SK-N-SH (cell line): ENCODE data around the gene TMEM98. TPM values are rescaled to one million over a fixed set of nuclear protein-coding genes. Genes with fewer than 3 reads are reported as not detected.

Source experiments
- CTCF ChIA-PET: fragments of 300-600, 350-600 bp; formaldehyde crosslinking; extraction: SDS; loops from one replicate; lab custom pipeline; 2021; lab: Yijun Ruan, JAX
- POLR2A ChIA-PET: fragments of 350-600 bp; sonication (Branson Sonifier 250); formaldehyde crosslinking; extraction: SDS; loops from one replicate; lab custom pipeline; 2020; ENCODE audit warnings: antibody characterized with exemption, inconsistent platforms; lab: Yijun Ruan, JAX
- DNase-seq: peaks from one replicate; pipeline ENCODE4 v3.0.0; 2012
- H2AFZ ChIP-seq: fragments of 200-600 bp; sonication (generic); 2 replicates; pipeline ENCODE4 v1.8.1; 2016; ENCODE audit warnings: antibody characterized with exemption, mild to moderate bottlenecking, low read depth
- H3F3A ChIP-seq: fragments of 200-600 bp; sonication (generic); replicated peaks from 2 replicates; pipeline ENCODE3; 2016; ENCODE audit warnings: antibody characterized with exemption, mild to moderate bottlenecking; ENCODE audit not compliant: insufficient read depth
- H3K27ac ChIP-seq, 2 experiments: fragments of 200-500 bp in 1 of 2; fragments of 200-600 bp in 1 of 2; sonication (Bioruptor generic) in 1 of 2; sonication (generic), shearing (Covaris generic) in 1 of 2; 2 replicates each; pipeline versions ENCODE4 v1.5.1 to v1.6.1; 2014 to 2016; ENCODE audit warnings: low read depth in 2 of 2, inconsistent platforms in 1 of 2, low read length in 1 of 2, mild to moderate bottlenecking in 1 of 2, mixed read lengths in 1 of 2
- H3K27me3 ChIP-seq: fragments of 200-600 bp; sonication (generic), shearing (Covaris generic); 2 replicates; pipeline ENCODE4 v1.6.1; 2016; ENCODE audit warnings: mixed run types; ENCODE audit not compliant: insufficient read depth
- H3K36me3 ChIP-seq, 2 experiments: fragments of 200-500 bp in 1 of 2; fragments of 200-600 bp in 1 of 2; sonication (Bioruptor generic) in 1 of 2; sonication (generic) in 1 of 2; replicated peaks in 1 of 2; 2 replicates each; pipeline versions ENCODE3 to v1.5.1; 2014 to 2016; ENCODE audit warnings: low read length in 1 of 2, mild to moderate bottlenecking in 1 of 2; ENCODE audit not compliant: insufficient read depth in 2 of 2, control insufficient read depth in 1 of 2
- H3K4me1 ChIP-seq, 2 experiments: fragments of 200-500 bp in 1 of 2; fragments of 200-600 bp in 1 of 2; sonication (Bioruptor generic) in 1 of 2; sonication (generic), shearing (Covaris generic) in 1 of 2; 2 replicates each; pipeline versions ENCODE4 v1.5.1 to v1.6.1; 2014 to 2016; ENCODE audit warnings: low read depth in 1 of 2, low read length in 1 of 2, mixed run types in 1 of 2; ENCODE audit not compliant: insufficient read depth in 2 of 2, control insufficient read depth in 1 of 2
- H3K4me2 ChIP-seq: fragments of 200-600 bp; sonication (generic), shearing (Covaris generic); 2 replicates; pipeline ENCODE4 v1.6.1; 2017; ENCODE audit warnings: mixed run types
- H3K4me3 ChIP-seq, 2 experiments: fragments of 200-500 bp in 1 of 2; fragments of 200-600 bp in 1 of 2; sonication (Bioruptor generic) in 1 of 2; sonication (generic), shearing (Covaris generic) in 1 of 2; 2 replicates each; pipeline versions ENCODE4 v1.5.1 to v1.8.1; 2014 to 2016; ENCODE audit warnings: low read depth in 2 of 2, inconsistent platforms in 1 of 2, low read length in 1 of 2, mild to moderate bottlenecking in 1 of 2, mixed read lengths in 1 of 2, moderate library complexity in 1 of 2
- H3K79me2 ChIP-seq: fragments of 200-600 bp; sonication (generic); 2 replicates; pipeline ENCODE4 v1.8.1; 2017; ENCODE audit warnings: mild to moderate bottlenecking; ENCODE audit not compliant: insufficient read depth
- H3K9ac ChIP-seq: fragments of 200-600 bp; sonication (generic); 2 replicates; pipeline ENCODE4 v1.6.1; 2017; ENCODE audit warnings: mixed run types
- H3K9me2 ChIP-seq: fragments of 200-600 bp; sonication (generic); 2 replicates; pipeline ENCODE4 v1.6.1; 2017; ENCODE audit warnings: mixed run types
- H3K9me3 ChIP-seq: fragments of 200-600 bp; sonication (generic); 2 replicates; pipeline ENCODE4 v1.6.1; 2017; ENCODE audit warnings: mixed run types, mild to moderate bottlenecking, moderate library complexity
- H4K20me1 ChIP-seq: fragments of 200-600 bp; sonication (generic); 2 replicates; pipeline ENCODE4 v1.6.1; 2017; ENCODE audit warnings: mild to moderate bottlenecking, mixed run types; ENCODE audit not compliant: insufficient read depth
- CHD2 ChIP-seq: fragments of 150-350 bp; IDR thresholded peaks from 2 replicates; pipeline ENCODE4 v1.6.1; 2018; ENCODE audit warnings: low read length; ENCODE audit not compliant: partially characterized antibody
- EP300 ChIP-seq, 2 experiments: IDR thresholded peaks; 2 replicates each; pipeline versions ENCODE4 v1.4.0 to v1.6.1; 2012; ENCODE audit warnings: borderline replicate concordance in 1 of 2, low read depth in 1 of 2, low read length in 1 of 2
- EZH2phosphoT487 ChIP-seq: fragments of 200-600 bp; sonication (generic); IDR thresholded peaks from 2 replicates; pipeline ENCODE4 v1.6.1; 2017; ENCODE audit warnings: low read depth, mixed run types, mild to moderate bottlenecking, antibody characterized with exemption, moderate library complexity, borderline replicate concordance
- FOSL2 ChIP-seq: IDR thresholded peaks from 2 replicates; pipeline ENCODE4 v1.4.0; 2012; ENCODE audit warnings: low read depth, mild to moderate bottlenecking, moderate library complexity, borderline replicate concordance
- FOXJ3 ChIP-seq: sonication (generic); formaldehyde crosslinking; IDR thresholded peaks from 2 replicates; pipeline ENCODE4 v1.5.1; 2020; ENCODE audit warnings: mild to moderate bottlenecking, missing genetic modification reagents
- FOXM1 ChIP-seq: IDR thresholded peaks from 2 replicates; pipeline ENCODE4 v1.4.0; 2012; ENCODE audit warnings: low read depth, mild to moderate bottlenecking
- GABPA ChIP-seq: IDR thresholded peaks from 2 replicates; pipeline ENCODE4 v1.4.0; 2012; ENCODE audit warnings: low read depth, mild to moderate bottlenecking
- JUND ChIP-seq: IDR thresholded peaks from 2 replicates; pipeline ENCODE4 v1.4.0; 2012
- MAX ChIP-seq: IDR thresholded peaks from 2 replicates; pipeline ENCODE4 v1.4.0; 2012; ENCODE audit warnings: low read depth
- MXI1 ChIP-seq: IDR thresholded peaks from 2 replicates; pipeline ENCODE4 v1.6.1; 2012; ENCODE audit warnings: mild to moderate bottlenecking, low read depth, low read length, improper control_type of control experiment
- NRF1 ChIP-seq: IDR thresholded peaks from 2 replicates; pipeline ENCODE4 v1.6.1; 2012; ENCODE audit warnings: low read depth, mild to moderate bottlenecking, low read length
- PBX3 ChIP-seq: IDR thresholded peaks from 2 replicates; pipeline ENCODE4; 2012
- POLR2AphosphoS5 ChIP-seq: IDR thresholded peaks from 2 replicates; pipeline ENCODE4 v1.6.1; 2012; ENCODE audit warnings: low read depth, low read length
- RAD21 ChIP-seq: IDR thresholded peaks from 2 replicates; pipeline ENCODE4 v1.6.1; 2012; ENCODE audit warnings: mild to moderate bottlenecking, low read length
- RCOR1 ChIP-seq: fragments of 150-350 bp; IDR thresholded peaks from 2 replicates; pipeline ENCODE4 v1.6.1; 2017; ENCODE audit warnings: antibody characterized with exemption, low read length
- SIN3A ChIP-seq: IDR thresholded peaks from 2 replicates; pipeline ENCODE4 v1.6.1; 2012; ENCODE audit warnings: low read depth, mild to moderate bottlenecking, low read length, moderate library complexity, borderline replicate concordance
- USF1 ChIP-seq: IDR thresholded peaks from 2 replicates; pipeline ENCODE4 v1.4.0; 2012; ENCODE audit warnings: low read depth, borderline replicate concordance
- USF2 ChIP-seq: fragments of 150-350 bp; IDR thresholded peaks from 2 replicates; pipeline ENCODE4 v1.6.1; 2017; ENCODE audit warnings: antibody characterized with exemption, low read length, low read depth, borderline replicate concordance
- WGBS: methylation state at CpG from one replicate; pipeline ENCODE4 v1.1.6; 2017; ENCODE audit warnings: low lambda C conversion rate; 5-methylcytosine and 5-hydroxymethylcytosine counted together
- polyA plus RNA-seq, 3 experiments: library from polyadenylated mRNA; depleted of rRNA; stranded (reverse); fragments of >200 nt; gene quantifications; 2 replicates each; pipeline ENCODE4 v1.2.3, GENCODE V29; 2012
- TF ChIP-seq, protein P1 (sequence below): IDR thresholded peaks from 2 replicates; pipeline ENCODE4 v1.6.1; 2012; ENCODE audit warnings: mild to moderate bottlenecking, low read depth, low read length, moderate library complexity
- TF ChIP-seq, protein P2 (sequence below): IDR thresholded peaks from 2 replicates; pipeline ENCODE4 v1.4.0; 2012; ENCODE audit warnings: low read depth, borderline replicate concordance

The TMEM98 gene
- polyA plus RNA-seq, 1 of the 3 experiments (the other 2 are of a cell fraction) = 196 TPM

GRCh38 chr17:32955155-32955554, 27.2 kb downstream of the TMEM98 start (continued):
- TF ChIP-seq POLR2AphosphoS5 (no peak), FOXJ3 (CRISPR knock-in tag) (no peak)
- TF ChIP-seq, all 33 proteins: peak for 0

GRCh38 chr17:32956240-32956970, 28.5 kb downstream of the TMEM98 start:
- Histone ChIP-seq H3K36me3 (no peaks in the 10 kb centered on the region), H3K4me2 (no peak overlapping the region), H4K20me1 (no peaks in the 10 kb centered on the region), H3K79me2 (no peaks in the 10 kb centered on the region), H3F3A (no peaks in the 10 kb centered on the region), H3K4me1 (peaks cover 0 to 5% of the 10 kb centered on the region in 2 experiments; a peak in 1 of 4 replicates), H3K9me2 (no peaks in the 10 kb centered on the region), H3K9ac (no peak overlapping the region), H3K27ac (no peak overlapping the region), H3K27me3 (no peaks in the 10 kb centered on the region; the same call in 1 of the 2 replicates), H2AFZ (no peak overlapping the region)
- 56% methylated on average over 5 of the region's 5 CpGs for WGBS
- DNase-seq = no peak
- ChIA-PET POLR2A (no interaction called here), CTCF (interaction anchor here (0.6 to 2.9 kb wide), 5 partner anchors 15 to 79 kb away, joined by 3 to 13 read pairs (median 5); partner anchors contain the start of gene MYO1D)
- no peak for TF ChIP-seq USF2
- TF ChIP-seq EP300 (IDR thresholded peaks at IDR 0.05; ENCODE audit: borderline replicate concordance in 1 of 2, low read depth in 1 of 2, low read length in 1 of 2) = no peak
- TF ChIP-seq FOXM1 = no peak
- TF ChIP-seq, protein P1, sequence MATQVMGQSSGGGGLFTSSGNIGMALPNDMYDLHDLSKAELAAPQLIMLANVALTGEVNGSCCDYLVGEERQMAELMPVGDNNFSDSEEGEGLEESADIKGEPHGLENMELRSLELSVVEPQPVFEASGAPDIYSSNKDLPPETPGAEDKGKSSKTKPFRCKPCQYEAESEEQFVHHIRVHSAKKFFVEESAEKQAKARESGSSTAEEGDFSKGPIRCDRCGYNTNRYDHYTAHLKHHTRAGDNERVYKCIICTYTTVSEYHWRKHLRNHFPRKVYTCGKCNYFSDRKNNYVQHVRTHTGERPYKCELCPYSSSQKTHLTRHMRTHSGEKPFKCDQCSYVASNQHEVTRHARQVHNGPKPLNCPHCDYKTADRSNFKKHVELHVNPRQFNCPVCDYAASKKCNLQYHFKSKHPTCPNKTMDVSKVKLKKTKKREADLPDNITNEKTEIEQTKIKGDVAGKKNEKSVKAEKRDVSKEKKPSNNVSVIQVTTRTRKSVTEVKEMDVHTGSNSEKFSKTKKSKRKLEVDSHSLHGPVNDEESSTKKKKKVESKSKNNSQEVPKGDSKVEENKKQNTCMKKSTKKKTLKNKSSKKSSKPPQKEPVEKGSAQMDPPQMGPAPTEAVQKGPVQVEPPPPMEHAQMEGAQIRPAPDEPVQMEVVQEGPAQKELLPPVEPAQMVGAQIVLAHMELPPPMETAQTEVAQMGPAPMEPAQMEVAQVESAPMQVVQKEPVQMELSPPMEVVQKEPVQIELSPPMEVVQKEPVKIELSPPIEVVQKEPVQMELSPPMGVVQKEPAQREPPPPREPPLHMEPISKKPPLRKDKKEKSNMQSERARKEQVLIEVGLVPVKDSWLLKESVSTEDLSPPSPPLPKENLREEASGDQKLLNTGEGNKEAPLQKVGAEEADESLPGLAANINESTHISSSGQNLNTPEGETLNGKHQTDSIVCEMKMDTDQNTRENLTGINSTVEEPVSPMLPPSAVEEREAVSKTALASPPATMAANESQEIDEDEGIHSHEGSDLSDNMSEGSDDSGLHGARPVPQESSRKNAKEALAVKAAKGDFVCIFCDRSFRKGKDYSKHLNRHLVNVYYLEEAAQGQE = no peak
- no peak for TF ChIP-seq PBX3
- no peak for TF ChIP-seq JUND
- TF ChIP-seq CHD2 = no peak
- TF ChIP-seq RCOR1 = no peak
- no peak for TF ChIP-seq RAD21
- TF ChIP-seq GABPA = no peak
- no peak for TF ChIP-seq MAX
- no peak for TF ChIP-seq EZH2phosphoT487
- no peak for TF ChIP-seq USF1
- no peak for TF ChIP-seq NRF1
- TF ChIP-seq MXI1 = no peak
- TF ChIP-seq FOXJ3 (CRISPR knock-in tag) = no peak
- no peak for TF ChIP-seq FOSL2
- TF ChIP-seq SIN3A = no peak
- TF ChIP-seq, protein P2, sequence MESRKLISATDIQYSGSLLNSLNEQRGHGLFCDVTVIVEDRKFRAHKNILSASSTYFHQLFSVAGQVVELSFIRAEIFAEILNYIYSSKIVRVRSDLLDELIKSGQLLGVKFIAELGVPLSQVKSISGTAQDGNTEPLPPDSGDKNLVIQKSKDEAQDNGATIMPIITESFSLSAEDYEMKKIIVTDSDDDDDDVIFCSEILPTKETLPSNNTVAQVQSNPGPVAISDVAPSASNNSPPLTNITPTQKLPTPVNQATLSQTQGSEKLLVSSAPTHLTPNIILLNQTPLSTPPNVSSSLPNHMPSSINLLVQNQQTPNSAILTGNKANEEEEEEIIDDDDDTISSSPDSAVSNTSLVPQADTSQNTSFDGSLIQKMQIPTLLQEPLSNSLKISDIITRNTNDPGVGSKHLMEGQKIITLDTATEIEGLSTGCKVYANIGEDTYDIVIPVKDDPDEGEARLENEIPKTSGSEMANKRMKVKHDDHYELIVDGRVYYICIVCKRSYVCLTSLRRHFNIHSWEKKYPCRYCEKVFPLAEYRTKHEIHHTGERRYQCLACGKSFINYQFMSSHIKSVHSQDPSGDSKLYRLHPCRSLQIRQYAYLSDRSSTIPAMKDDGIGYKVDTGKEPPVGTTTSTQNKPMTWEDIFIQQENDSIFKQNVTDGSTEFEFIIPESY = no peak
- TF ChIP-seq, all 33 proteins: peak for 0
- H3K9me3 ChIP-seq = no peaks in the 10 kb centered on the region
- no peak overlapping the region for H3K4me3 ChIP-seq
